ENCODE measurements around the gene ATP11A.

- TF ChIP-seq ZBTB11 (CRISPR knock-in tag; IDR thresholded peaks at IDR 0.05) (no peak), NFYB (IDR thresholded peaks at IDR 0.05; ENCODE audit: extremely low read depth, insufficient read length) (no peak), POLR2AphosphoS5 (IDR thresholded peaks at IDR 0.05; ENCODE audit: control insufficient read depth, insufficient read depth, low read depth, low read length) (no peak)
These were observed 4.1 kb downstream of the ATP11A start for GRCh38 chr13:112693831-112694497.
